GM21737 (cell line): ENCODE results near the gene DLG5.

ENCODE experiments used
- ATAC-seq: cut with Tn5 transposase; IDR thresholded peaks from one replicate; pipeline ENCODE4 v1.9.1; 2021; ENCODE audit warnings: mild to moderate bottlenecking, moderate library complexity; ENCODE audit not compliant: unreplicated experiment

Gene DLG5

GRCh38 chr10:77872947-77873535 lies 53.5 kb downstream of the DLG5 start:
- no peak for ATAC-seq

- no peak for ATAC-seq
Measured at GRCh38 chr10:77872151-77872946, 54.2 kb downstream of the DLG5 start.

- ATAC-seq, result no peak
Measured at GRCh38 chr10:77869626-77870420, 56.7 kb downstream of the DLG5 start.

GRCh38 chr10:77868523-77868922 lies 58.0 kb downstream of the DLG5 start:
- no peak for ATAC-seq

GRCh38 chr10:77867124-77867719 lies 59.3 kb downstream of the DLG5 start:
- no peak for ATAC-seq

- ATAC-seq, result no peak
Measured at GRCh38 chr10:77866598-77866997, 60.0 kb downstream of the DLG5 start.

GRCh38 chr10:77865580-77866324 lies 60.8 kb downstream of the DLG5 start:
- no peak for ATAC-seq

GRCh38 chr10:77864151-77864851 lies 62.3 kb downstream of the DLG5 start:
- no peak for ATAC-seq

- no peak for ATAC-seq
Measured at GRCh38 chr10:77863446-77863845, 63.1 kb downstream of the DLG5 start.

GRCh38 chr10:77862595-77862994 lies 64.0 kb downstream of the DLG5 start:
- no peak for ATAC-seq

GRCh38 chr10:77861366-77861765 lies 65.2 kb downstream of the DLG5 start:
- ATAC-seq, result no peak

- no peak for ATAC-seq
Measured at GRCh38 chr10:77859865-77860282, 66.7 kb downstream of the DLG5 start.

- no peak for ATAC-seq
Measured at GRCh38 chr10:77859200-77859864, 67.2 kb downstream of the DLG5 start.

GRCh38 chr10:77857272-77857671 lies 69.3 kb downstream of the DLG5 start:
- no peak for ATAC-seq

- ATAC-seq, result no peak
Measured at GRCh38 chr10:77856566-77856965, 70.0 kb downstream of the DLG5 start.

GRCh38 chr10:77855404-77856155 lies 71.0 kb downstream of the DLG5 start:
- no peak for ATAC-seq

- no peak for ATAC-seq
Measured at GRCh38 chr10:77854115-77854514, 72.4 kb downstream of the DLG5 start.

- no peak for ATAC-seq
Measured at GRCh38 chr10:77853256-77853655, 73.3 kb downstream of the DLG5 start.
